ENCODE results near the gene SPACDR. TPM values are rescaled to one million over a fixed set of nuclear protein-coding genes. Genes with fewer than 3 reads are reported as not detected.

Gene SPACDR, protein sequence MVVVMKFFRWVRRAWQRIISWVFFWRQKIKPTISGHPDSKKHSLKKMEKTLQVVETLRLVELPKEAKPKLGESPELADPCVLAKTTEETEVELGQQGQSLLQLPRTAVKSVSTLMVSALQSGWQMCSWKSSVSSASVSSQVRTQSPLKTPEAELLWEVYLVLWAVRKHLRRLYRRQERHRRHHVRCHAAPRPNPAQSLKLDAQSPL
- total RNA-seq: 0.88 TPM
- long read RNA-seq: 0 reads

- Histone ChIP-seq H3K27me3 (ENCODE audit: low read depth) (no peaks in the 10 kb centered on the region), H3K4me1 (peaks cover 44% of the 10 kb centered on the region), H3K27ac (replicated peaks) (no peak within 1 kb of the TSS), H3K4me3 (no peak within 1 kb of the TSS), H3K9me3 (replicated peaks) (no peaks in the 10 kb centered on the region), H3K36me3 (peaks cover 10% of the 10 kb centered on the region)
- intact Hi-C loops (cut with micrococcal nuclease): no loop called here
- DNase-seq: no peak
- TF ChIP-seq, protein P1, sequence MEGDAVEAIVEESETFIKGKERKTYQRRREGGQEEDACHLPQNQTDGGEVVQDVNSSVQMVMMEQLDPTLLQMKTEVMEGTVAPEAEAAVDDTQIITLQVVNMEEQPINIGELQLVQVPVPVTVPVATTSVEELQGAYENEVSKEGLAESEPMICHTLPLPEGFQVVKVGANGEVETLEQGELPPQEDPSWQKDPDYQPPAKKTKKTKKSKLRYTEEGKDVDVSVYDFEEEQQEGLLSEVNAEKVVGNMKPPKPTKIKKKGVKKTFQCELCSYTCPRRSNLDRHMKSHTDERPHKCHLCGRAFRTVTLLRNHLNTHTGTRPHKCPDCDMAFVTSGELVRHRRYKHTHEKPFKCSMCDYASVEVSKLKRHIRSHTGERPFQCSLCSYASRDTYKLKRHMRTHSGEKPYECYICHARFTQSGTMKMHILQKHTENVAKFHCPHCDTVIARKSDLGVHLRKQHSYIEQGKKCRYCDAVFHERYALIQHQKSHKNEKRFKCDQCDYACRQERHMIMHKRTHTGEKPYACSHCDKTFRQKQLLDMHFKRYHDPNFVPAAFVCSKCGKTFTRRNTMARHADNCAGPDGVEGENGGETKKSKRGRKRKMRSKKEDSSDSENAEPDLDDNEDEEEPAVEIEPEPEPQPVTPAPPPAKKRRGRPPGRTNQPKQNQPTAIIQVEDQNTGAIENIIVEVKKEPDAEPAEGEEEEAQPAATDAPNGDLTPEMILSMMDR (IDR thresholded peaks at IDR 0.05; ENCODE audit: borderline replicate concordance): no peak
Observed at GRCh38 chr7:100464210-100464660, at the start of gene SPACDR. SPACDR (minus strand) TSS chr7:100464260; CDS start chr7:100464025, 235 bp downstream.

GRCh38 chr7:100513212-100513810 is 49.3 kb upstream of the SPACDR start:
- intact Hi-C loops (cut with micrococcal nuclease): no loop called here
- Histone ChIP-seq H3K27me3 (ENCODE audit: low read depth) (peaks cover 16% of the 10 kb centered on the region), H3K4me1 (no peaks in the 10 kb centered on the region), H3K27ac (replicated peaks) (no peak overlapping the region), H3K9me3 (replicated peaks) (no peaks in the 10 kb centered on the region), H3K36me3 (no peaks in the 10 kb centered on the region), H3K4me3 (no peak overlapping the region)
- TF ChIP-seq, protein P1 (IDR thresholded peaks at IDR 0.05; ENCODE audit: borderline replicate concordance): no peak
- DNase-seq: no peak

GRCh38 chr7:100510437-100511239 is 46.6 kb upstream of the SPACDR start:
- no peak overlapping the region for H3K27ac ChIP-seq (replicated peaks)
- no peaks in the 10 kb centered on the region for H3K4me1 ChIP-seq
- intact Hi-C loops (cut with micrococcal nuclease): no loop called here
- H3K4me3 ChIP-seq: no peak overlapping the region
- no peaks in the 10 kb centered on the region for H3K9me3 ChIP-seq (replicated peaks)
- TF ChIP-seq, protein P1 (IDR thresholded peaks at IDR 0.05; ENCODE audit: borderline replicate concordance): no peak
- H3K36me3 ChIP-seq: no peaks in the 10 kb centered on the region
- H3K27me3 ChIP-seq (ENCODE audit: low read depth): peaks cover 29% of the 10 kb centered on the region
- no peak for DNase-seq

- DNase-seq: no peak
- intact Hi-C loops (cut with micrococcal nuclease): no loop called here
- TF ChIP-seq, protein P1 (IDR thresholded peaks at IDR 0.05; ENCODE audit: borderline replicate concordance): no peak
Observed at GRCh38 chr7:100509231-100509630, 45.2 kb upstream of the SPACDR start.

GRCh38 chr7:100506356-100506923 is 42.4 kb upstream of the SPACDR start:
- TF ChIP-seq, protein P1 (IDR thresholded peaks at IDR 0.05; ENCODE audit: borderline replicate concordance): no peak
- Histone ChIP-seq H3K36me3 (no peaks in the 10 kb centered on the region), H3K4me1 (no peaks in the 10 kb centered on the region), H3K27ac (replicated peaks) (no peak overlapping the region), H3K9me3 (replicated peaks) (no peaks in the 10 kb centered on the region), H3K27me3 (ENCODE audit: low read depth) (peaks cover 29% of the 10 kb centered on the region), H3K4me3 (no peak overlapping the region)
- DNase-seq: no peak
- intact Hi-C loops (cut with micrococcal nuclease): no loop called here

More at GRCh38 chr7:100509231-100509630, 45.2 kb upstream of the SPACDR start:
- H3K9me3 ChIP-seq (replicated peaks): no peaks in the 10 kb centered on the region
- no peak overlapping the region for H3K27ac ChIP-seq (replicated peaks)
- no peaks in the 10 kb centered on the region for H3K36me3 ChIP-seq
- peaks cover 29% of the 10 kb centered on the region for H3K27me3 ChIP-seq (ENCODE audit: low read depth)
- no peaks in the 10 kb centered on the region for H3K4me1 ChIP-seq
- H3K4me3 ChIP-seq: no peak overlapping the region

All from left ventricle myocardium inferior (tissue), 1 donor.